HG03060 (cell line): ENCODE measurements around the gene MCU.
A peak's percentile ranks its signal among the peaks of the same experiment; 100 is the strongest.
"Not testable (repeated sequence)": the region's sequence is repeated elsewhere in the genome, so short reads cannot be mapped to it uniquely, and the experiment has no call there.

Experiments
- ATAC-seq: cut with Tn5 transposase; IDR thresholded peaks from one replicate; pipeline ENCODE4 v1.9.1; 2021; ENCODE audit warnings: low read depth, moderate number of reproducible peaks; ENCODE audit not compliant: unreplicated experiment

Gene MCU

DNA sequence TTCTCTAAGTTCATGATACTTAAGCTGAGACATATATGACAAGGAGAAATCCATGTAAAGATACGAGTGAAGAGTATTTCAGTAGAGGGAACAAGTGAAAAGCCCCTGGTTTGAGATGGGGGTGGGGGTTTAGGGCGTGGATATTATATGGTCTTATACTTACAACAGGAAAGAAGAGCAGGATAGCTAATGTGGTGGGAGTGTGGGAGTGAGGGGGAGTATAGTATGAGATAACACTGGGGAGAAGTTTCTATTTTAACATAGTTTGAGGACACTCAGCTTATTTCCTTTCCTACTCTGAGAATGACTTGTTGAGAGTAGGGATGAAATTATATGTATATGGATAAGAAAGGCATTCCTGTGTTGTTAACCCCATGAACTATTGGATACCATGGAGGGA lies 36.5 kb downstream of the MCU start:
- no peak for ATAC-seq

DNA sequence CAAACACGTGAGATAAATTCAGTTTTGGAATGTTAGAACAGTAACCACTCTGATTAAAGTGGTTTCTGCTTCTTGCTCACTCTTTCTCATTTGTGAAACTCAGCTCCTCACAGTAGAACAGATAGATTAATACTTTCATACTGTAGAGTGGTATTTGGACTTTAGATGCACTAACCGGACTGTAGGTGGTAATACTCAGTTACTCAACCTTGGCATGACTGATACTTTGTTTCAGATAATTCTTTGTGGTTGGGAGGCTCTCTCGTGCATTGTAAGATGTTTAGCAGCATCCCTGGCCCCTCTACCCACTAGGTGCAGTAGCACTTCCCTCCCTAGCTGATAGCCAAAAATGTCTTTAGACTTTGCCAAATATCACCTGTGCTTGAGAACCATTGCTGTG lies 37.6 kb downstream of the MCU start:
- peak; percentile 77 for ATAC-seq

DNA sequence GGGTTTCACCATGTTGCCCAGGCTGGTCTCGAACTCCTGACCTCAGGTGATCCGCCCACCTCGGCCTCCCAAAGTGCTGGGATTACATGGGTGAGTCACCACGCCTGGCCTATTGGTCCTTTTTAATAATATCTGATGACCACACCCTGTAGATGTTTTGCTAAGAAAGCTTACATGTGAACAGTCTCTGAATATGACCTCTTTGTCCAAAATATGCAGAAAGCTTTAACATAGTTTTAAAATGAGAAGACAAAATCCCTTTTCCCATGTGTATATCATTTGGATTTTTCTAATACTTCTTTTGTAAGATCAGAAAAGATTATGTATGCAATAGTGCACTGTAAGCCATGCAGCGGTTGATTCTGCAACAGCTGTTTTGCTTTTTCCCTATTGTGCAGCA lies 38.5 kb downstream of the MCU start:
- no peak for ATAC-seq

DNA sequence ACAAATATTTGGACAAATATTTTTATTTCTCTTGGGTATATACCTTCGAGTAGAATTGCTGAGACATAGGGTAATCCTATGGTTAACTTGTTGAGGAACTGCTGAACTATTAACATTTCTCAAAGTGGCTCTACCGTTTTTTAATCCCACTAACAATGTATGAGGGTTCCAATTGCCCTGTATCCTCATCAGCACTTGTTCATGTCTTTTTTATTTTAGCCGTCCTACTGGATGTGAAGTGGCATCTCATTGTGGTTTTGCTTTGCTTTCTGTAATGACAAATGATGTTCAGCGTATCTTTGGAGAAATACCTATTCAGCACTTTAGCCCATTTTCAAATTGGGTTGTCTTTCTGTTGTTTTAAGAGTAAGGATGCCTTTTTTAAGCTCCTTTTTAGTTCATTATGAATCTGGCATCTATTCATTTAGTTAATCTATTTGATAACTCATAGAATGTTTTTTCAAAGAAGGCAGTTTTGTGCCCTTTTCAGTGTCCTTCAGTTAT lies 40.0 kb downstream of the MCU start:
- ATAC-seq, result no peak

DNA sequence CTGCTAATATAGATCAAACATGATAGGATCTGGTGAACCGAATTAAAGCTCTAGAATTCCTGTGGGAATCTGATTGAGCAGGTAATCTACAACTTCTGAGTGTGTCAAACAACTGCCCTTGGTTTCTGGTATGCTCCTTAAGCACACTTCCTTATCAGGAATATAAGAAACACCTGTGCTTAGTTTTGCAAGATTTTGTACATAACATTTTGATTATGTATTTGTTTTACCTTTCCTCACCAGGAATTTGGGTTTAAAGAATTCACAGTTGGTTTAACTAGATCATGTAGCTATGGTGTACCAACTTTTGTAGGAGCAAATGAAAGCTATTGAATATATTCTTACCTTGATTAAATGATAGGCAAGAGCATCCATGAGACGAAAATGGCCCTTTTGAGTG lies 40.6 kb downstream of the MCU start:
- ATAC-seq, result no peak

DNA sequence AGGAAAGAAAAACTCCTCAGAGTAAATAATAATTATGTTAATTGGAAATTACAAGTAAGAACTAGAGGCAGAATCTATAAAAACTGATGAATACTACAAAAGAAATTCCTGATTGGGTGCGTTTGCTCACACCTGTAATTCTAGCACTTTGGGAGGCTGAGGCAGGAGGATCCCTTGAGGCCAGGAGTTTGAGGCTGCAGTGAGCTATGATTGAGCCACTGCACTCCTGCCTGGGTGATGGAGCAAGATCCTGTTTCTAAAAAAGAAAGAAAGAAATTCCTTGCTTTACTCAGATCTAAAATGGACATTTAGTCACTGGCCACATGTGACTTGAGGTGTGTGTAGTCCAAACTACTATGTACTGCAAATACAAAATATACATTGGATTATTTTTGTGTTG lies 42.0 kb downstream of the MCU start:
- no peak for ATAC-seq

DNA sequence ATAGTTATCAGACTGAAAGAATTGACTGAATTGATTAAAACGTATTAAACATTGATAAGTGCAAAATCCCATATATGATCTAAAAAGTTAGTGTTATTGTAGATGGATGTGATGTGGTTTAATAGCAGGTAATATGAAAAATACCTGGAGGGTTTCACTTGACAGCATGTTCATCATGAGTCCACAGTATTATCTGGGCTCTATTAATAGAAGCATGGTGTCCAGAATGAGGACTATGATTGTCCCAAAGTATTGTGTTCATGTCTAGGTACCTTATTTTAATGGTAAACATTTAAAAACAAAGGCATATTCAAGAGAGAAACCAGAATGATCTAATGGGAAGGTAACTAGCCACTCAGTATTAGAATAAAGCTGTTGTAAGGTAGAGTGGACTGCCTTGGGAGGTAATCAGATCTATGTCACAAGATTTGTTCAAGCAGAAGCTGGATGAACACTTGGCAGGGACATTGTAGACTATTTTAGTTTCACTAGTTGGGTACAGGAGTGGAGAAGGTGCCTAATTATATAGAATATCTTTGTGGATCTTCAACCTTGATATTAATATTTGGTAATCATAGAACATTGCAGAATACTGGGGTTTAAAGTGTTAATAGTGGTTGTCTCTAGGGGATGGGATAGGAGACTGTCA lies 43.5 kb downstream of the MCU start:
- no peak for ATAC-seq

DNA sequence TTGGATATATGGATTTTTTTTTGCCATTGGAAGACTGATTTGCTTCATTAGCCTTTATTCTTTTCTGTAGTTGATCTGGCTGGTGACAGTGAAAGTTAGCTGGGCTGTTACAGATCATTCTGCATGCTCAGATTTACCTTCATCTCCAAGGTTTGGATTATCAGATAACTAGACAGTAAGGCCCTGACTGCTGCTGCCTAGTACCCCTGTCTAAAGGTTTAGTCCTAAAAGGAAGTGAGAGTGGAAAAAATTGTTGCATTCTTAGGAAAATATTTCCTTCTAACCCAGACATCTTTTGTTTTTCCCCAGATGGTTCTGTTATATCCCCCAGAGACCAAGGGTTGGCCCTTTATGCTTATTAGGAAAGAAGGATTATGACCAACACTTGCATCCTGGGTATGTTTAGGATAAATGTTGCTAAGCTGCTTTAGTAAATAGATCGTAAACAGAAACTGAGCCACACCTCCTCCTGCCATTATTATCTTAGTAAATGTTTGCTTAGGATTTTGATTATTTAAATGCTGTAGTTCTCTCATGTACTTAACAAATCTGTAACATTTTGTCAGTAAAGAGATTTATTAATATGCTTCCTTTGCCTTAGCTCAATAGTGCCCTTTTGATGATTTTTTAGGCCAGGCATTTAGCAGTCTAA lies 44.4 kb downstream of the MCU start:
- ATAC-seq, result no peak

DNA sequence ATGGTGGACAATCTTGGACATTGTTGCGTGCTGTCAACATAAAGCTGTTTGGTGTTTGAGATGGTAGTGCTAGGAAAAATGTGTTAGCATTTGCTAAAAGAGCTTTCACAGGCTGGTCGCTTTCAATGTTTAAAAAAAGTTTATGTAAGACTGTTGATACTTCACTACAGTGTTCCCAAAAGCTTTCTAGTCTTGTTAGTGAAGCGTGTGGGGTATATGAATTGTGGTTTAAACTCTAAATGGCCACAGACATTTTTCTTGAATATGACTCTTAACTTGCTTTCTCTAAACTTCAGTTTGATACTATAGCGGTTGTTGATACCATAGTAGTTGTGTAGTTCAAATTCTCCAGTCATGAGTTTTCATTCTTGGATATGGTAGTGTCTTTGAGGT lies 44.9 kb downstream of the MCU start:
- no peak for ATAC-seq

DNA sequence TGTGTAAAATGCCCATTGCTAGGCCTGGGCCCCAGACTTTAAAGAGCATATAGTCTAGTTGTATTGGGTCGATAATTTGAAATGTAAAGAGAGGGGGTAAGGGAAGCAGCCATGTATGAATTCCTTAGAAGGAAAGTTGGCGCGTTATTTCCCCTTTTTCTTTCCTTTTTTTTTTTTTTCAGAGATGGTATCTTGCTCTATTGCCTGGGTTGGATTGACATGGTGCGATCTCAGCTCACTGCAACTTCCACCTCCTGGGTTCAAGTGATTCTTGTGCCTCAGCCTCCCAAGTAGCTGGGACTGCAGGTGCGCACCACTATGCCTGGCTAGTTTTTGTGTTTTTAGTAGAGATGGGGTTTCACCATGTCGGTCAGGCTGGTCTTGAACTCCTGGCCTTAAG lies 45.4 kb downstream of the MCU start:
- ATAC-seq, result not testable (repeated sequence)

DNA sequence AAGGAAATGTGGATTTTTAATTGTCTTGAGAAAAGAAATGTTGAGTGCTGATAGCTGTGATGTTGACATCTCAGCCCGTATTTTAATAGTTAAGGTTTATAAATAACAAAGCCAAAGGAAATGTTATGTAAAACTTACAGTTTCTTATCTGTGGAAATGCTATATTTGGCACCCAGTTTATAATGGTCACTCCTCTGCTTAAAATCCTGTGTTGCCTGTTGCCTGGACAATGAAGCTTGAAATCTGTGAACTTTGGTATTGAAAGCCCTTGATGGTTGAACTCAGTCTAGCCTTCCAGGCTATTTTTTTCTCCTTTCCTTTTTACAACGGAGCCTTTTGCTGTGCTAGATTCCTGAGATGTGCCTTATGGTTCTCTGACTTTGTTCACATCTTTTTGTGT lies 46.5 kb downstream of the MCU start:
- ATAC-seq, result no peak

DNA sequence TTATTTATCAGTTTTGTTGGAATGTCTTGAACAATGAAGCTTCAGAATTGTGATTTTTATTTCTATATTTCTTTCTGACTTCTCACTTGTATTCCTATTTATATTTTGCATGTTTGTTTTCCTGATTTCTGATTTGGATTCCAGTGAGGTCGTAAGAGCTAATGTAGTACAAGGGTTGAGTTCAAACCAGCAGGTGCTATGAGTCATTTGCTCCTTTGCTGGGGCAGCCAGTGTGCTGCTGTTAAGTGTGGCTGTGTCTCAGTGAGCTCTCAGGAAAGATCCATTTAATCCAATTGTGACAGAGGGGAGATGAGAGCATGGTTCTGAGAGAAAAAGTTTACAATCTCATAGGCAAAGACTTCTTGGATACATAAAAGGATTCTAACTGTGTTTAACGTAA lies 48.6 kb downstream of the MCU start:
- no peak for ATAC-seq

DNA sequence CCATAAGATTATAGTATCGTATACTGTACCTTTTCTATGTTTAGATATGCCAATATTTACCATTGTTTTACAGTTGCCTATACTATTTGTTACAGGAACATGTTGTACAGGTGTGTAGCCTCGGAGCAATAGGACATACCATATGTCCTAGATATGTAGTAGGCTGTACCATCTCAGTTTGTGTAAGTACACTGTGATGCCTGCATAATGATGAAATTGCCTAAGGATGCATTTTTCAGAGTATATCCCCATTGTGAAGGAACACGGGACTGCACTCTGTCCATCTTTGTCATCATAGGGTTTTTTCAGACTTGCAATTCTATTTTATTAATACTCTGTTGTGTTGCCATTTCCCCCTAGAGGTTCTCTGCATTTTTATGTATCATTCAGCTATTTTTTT lies 50.1 kb downstream of the MCU start:
- ATAC-seq, result no peak

DNA sequence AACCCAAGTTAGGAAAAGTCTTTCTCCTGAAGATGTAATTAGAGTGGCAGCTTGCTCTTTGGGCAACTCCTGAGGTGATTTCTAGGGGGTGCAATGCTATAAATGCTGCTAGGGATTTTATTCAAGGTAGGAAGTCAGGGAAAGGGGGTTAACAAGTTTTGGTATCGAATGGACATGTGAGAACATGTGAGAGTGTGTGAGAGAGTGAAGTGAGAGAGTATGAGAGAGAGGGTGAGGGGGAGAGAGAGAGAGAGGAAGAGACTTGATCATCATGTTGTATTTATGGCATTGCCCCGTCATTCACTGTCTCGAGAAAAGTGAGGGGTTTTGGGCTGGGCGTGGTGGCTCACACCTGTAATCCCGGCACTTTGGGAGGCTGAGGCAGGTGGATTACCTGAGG lies 50.9 kb downstream of the MCU start:
- no peak for ATAC-seq

DNA sequence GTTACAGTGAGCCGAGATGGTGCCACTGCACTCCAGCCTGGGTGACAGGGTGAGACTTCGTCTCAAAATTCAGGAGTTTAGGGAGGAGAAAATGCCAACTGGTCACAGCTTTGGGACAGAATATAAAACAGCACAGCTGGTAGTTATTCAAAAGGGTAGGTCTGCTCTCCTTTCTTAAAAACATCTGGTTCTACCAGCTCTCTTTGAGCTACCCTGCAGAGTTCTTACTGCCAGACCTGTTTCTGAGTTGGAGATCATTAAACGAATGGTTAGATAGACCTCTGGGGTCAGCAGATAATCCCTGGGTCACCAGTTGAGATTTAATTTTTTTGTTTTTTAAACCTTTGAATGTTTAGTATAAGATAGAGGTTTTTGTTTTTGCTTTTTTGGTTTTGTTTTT lies 52.6 kb downstream of the MCU start:
- ATAC-seq, result no peak

DNA sequence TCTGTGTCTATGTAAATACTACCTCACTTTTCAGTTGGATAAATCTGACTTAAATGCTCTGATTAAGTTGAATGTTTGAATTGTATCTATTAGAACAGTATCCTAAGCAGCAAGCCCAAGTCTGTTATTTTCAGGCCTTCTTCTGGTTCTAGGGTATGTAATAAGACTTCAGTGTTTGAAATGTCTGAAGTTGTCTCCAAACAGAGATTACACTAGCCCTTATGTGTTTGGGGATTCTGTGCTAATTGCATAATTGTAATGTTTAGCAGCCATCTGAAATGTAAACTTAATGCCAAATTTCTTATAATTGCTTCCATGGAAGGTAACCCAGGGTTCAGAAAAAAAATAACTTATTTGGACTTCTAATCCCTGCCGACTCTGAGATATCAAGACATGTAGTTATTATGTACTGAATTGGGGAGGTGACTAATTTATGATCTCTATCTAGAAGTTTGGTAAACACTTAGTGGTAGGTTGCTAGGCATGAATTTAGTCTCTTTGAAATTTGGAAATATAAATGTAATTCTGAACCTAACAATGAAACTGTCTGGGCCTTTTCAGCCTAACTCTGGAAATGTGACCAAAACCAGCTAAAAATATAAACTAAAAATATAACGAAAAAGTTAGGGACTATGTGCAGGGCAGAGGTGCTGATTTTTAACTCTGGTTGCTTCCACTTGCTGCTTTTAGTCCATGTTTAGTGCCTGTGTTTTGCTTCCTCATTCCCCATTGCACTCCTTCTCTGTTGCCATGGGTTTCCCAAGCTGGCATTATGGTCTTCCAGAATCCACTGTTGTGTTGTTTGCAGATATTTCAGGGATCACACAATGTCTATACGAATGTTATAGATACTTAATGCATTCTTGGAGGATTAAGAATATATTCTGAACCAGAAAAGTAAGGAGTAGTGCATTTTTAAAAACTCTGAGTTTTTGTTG lies 54.8 kb downstream of the MCU start:
- no peak for ATAC-seq

DNA sequence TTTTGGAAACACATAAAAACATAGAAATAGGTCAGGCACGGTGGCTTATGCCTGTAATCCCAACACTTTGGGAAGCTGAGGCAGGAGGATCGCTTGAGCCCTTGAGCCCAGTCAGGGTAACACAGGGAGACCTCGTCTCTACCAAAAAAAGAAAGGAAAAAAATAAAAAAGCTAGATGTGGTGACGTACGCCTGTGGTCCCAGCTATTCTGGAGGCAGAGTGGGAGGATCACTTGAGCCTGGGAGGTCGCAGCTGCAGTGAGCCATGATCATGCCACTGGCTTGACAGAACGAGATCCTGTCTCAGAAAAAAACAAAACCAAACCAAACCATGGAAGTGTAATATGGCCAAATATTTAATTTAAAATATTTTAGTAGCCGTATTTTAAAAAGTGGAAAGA lies 55.6 kb downstream of the MCU start:
- ATAC-seq, result no peak

DNA sequence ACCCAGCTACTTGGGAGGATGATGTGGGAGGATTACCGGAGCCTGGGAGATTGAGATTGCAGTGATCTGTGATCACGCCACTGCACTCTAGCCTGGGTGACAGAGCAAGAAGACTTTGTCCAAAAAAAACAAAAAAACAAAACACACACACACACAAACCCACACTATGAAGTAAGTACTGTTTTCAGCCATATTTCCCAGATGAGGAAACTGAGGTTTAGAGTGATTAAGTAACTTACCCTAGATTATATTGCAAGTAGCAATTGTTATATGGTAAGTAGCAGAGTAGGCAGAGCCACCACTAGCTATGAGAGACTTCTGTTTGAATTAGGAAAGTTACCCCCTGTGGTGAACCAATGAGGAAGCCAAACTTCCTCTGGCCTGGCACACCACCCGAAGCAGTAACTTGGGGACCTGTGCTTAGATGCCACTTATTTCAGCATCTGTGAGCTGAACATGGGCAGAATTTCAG lies 61.9 kb downstream of the MCU start:
- ATAC-seq, result no peak

DNA sequence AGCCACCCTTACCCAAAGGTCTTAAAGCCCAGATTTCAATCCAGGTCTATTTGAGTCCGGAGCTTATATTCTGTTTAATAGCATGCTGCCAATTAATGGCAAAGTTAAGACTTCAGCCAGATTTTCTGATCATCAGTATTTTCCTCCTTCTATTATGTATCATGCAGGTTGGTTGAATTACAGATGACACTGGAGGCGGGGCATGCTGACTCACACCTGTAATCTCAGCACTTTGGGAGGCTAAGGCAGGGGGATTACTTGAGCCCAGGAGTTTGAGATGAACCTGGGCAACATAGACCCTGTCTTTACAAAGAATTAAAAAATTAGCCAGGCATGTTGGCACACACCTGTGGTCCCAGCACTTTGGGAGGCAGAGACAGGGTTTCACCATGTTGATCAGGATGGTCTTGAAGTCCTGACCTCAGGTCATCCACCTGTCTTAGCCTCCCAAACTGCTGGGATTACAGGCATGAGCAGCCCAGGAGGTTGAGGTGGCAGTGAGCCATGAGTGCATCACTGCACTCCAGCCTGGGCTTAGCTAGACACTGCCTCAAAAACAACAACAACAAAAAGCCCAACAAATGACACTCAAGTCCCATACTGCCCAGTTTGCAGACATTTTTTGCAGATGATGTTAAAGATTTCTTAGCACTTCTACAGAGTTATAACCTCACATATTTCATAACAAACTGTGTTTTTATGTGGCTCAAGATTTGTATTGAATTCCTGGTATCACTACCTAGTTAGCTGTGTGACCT lies 62.5 kb downstream of the MCU start:
- no peak for ATAC-seq

DNA sequence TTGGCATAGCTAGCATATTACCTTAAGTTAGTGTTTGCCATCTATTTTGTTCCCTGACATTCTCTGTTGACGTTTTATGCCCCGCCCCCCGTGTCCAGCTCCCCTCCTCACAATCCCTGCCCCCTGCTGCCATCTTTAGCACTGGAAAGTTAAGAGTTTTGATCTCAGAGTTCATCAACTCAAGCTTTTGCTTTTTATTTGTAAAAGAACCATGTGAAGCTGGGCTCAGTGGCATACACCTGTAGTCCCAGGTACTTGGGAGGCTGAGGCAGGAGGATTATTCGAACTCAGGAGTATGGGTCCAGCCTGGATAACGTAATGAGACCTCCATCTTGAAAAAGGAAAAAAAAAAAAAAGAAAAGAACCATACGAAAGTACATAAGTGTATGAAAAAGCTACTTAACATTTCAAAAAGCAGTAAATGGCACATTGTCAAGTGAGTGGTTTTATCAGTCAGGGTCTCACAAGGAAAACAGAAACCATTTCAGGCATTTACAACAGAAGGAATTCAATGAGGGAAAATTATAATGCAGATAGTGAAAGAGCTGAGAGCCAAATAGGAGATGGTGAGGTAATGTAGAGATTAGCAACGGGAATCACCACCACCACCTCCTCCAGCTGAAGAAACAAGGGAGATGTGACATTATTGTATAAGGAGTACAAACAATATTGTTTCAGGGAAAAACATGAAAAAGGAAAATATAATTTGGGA lies 64.9 kb downstream of the MCU start:
- no peak for ATAC-seq
